NCI-H187 (cell line): ENCODE data around the gene PLEKHO1.
"Not testable (repeated sequence)": the region's sequence is repeated elsewhere in the genome, so short reads cannot be mapped to it uniquely, and the experiment has no call there.

Experiments used
- DNase-seq, 2 experiments: peaks; one replicate each; lab custom pipeline; 2025; lab: John Stamatoyannopoulos, UW

PLEKHO1 gene

GRCh38 chr1:150173141-150173585, 23.4 kb downstream of the PLEKHO1 start:
- DNase-seq: no peak

- no peak for DNase-seq
Measured at GRCh38 chr1:150176593-150176992, 26.9 kb downstream of the PLEKHO1 start.

DNA sequence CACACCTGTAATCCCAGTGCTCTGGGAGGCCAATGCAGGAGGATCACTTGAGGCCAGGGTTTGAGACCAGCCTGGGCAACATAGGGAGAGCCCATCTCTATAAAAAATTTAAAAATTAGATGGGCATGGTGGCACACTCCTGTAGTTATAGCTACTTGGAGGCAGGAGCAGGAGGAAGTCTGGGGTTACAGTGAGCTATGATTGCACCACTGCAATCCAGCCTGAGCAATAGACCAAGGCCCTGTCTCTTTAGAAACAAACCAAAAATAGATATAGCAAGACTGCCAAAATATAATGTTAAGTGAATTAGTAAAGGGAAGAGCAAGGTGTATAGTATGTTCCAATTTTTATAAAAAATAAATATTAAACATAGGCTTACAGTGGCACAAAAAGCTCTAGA, 28.8 kb downstream of the PLEKHO1 start:
- no peak for DNase-seq

GRCh38 chr1:150179867-150180266, 30.2 kb downstream of the PLEKHO1 start:
- no peak for DNase-seq

DNA sequence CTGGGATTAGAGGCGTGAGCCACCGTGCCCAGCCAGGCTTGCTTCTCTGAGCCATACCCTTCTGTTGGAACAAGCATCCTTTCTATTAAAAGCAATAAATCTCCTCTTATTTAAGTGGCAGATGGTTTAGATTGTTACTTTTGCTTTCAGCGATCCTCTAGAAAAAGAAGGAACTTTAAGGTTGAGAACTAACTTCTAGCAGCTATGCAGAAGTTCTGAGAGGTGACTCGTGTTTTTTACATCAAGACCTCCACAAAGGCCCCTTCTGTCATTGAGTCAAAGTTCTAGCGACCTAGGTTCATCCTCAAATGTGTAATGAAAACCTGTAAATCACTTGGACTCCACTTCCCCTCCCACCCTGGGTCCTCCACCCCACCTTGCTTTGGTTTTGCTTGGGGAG, 30.8 kb downstream of the PLEKHO1 start:
- no peak for DNase-seq

DNA sequence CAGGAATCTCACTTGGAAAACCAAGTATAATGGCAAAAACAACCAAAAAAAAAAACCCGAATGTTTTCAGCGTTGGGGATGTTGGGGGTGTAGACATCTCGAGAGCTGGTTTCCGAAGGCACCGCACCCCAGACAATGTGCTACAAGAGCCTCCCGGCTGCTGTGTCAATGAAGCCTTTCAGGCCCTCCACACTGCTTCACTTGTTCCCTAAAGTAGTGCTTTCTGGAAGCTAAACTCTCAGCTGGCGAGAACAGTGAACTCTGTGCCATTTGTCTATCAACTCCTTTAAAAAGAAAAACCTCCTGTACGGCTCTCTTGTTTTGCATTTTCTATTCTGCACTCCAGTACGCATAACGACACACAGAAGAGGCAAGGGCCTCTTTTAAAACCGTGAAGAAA, 32.5 kb downstream of the PLEKHO1 start:
- no peak for DNase-seq

- no peak for DNase-seq
Measured at GRCh38 chr1:150183061-150183460, 33.3 kb downstream of the PLEKHO1 start.

- DNase-seq: no peak
Measured at GRCh38 chr1:150185481-150185880, 35.8 kb downstream of the PLEKHO1 start.

DNA sequence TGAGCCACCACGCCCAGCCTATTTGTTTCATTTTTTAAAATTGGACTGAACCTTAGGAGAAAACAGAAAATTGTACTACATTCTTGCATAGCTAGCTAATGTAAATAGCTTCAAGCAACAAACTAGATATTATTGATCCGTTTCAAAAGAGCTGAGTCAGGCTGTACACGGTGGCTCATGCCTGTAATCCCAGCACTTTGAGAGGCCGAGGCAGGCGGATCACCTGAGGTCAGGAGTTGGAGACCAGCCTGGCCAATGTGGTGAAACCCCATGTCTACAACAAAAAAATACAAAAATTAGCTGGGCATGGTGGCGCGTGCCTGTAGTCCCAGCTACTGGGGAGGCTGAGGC, 36.7 kb downstream of the PLEKHO1 start:
- DNase-seq: not testable (repeated sequence)

DNA sequence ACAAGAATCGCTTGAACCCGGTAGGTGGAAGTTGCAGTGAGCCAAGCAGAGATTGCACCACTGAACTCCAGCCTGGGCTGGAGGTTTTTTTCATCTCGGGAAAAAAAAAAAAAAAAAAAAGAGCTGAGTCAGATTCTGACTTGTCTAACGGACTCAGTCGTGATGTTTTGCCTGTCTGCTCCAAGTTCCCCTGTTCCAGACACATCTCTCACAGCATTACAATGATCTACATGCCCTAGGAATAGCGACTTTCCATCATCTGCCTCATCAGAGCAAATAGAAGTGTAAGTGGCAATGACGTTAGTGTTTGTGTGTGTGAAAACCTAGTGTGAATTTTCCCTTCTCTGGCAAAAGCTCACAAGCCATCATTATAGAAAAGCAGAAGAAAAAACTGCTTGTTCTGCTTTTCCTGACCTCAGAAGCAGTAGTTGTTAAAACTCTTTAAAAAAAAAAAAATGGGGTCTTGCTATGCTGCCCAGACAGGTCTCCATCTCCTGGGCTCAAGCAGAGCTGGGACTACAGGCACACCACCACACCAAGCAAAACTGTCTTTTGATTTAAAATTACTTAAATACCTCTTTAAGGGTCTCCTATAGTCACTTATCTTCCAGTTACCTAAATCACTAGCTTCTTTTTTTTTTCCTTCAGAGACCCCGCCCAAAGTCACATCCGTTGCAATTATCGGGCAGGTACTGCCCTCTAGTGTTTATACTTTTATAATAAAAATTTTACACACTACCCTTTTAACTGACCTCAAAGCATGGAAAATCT, 37.3 kb downstream of the PLEKHO1 start:
- peak in 1 of 2 experiments; percentile 53 for DNase-seq

- DNase-seq: no peak
Measured at GRCh38 chr1:150187560-150187931, 37.8 kb downstream of the PLEKHO1 start.

GRCh38 chr1:150192012-150192411, 42.3 kb downstream of the PLEKHO1 start:
- no peak for DNase-seq

DNA sequence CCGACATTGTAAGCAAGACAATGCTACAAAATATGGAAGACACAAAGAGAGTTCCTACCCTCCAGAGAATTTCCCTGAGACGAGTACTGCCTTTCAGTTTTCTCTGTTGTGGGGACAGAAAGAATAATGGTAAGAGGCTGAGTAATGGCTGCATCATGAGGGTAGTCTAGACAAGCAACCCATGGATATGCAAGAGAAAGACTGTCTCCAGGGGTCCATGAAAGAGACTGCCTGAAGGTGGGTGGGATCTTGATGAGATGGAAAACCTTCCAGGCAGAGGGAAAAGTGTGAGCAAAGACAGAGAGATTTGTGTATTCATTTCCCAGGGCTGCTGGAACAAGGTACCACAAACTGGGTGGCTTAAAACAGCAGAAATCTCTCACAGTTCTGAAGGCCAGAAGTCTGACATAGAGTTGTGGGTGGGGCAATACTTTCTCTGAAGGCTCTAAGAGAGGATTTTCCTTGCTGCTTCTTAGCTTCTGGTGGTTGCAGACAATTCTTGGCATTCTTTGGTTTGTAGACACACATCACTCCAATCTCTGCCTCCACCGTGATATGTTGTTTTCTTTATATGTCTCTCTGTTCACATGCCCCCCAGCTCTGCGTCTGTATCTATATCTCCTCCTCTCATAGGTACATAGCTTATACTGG, 44.8 kb downstream of the PLEKHO1 start:
- no peak for DNase-seq

GRCh38 chr1:150196417-150196816, 46.7 kb downstream of the PLEKHO1 start:
- DNase-seq: no peak

DNA sequence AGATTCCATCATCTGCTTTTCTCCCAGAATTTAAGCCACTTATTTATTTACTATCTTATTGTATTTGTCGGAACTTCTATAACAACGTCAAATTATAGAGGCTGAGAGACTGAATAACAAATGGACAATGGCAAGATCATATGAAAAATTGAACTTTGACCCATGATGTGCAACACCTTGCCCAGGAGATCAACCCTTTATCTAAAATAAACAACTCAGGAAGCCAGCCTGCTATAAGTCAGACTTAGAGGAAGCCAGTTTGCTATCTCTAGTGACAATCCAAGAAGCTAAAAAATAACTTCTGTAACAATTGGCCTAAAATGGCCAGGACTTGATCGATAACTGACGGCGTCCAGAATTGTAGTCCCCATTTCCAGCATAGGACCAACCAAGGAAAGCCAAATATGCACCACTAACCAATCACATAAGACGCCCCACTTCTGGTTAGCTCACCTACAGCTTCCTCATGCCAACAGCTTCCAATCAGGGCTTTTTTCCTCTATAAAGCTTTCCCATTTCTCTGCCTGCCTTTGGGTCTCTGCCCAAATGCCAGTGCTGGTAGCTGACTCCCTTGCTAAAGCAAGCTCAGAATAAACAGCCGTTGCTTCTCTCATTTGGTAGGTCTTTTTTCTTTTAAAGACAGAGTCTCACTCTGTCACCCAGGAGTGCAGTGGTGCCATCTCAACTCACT, 57.7 kb downstream of the PLEKHO1 start:
- DNase-seq: no peak

- DNase-seq: not testable (repeated sequence)
Measured at GRCh38 chr1:150208460-150208859, 58.7 kb downstream of the PLEKHO1 start.
